ENCODE data around the gene ADNP2. TPM values are rescaled to one million over a fixed set of nuclear protein-coding genes. Genes with fewer than 3 reads are reported as not detected.

ADNP2 gene
- total and polyA plus RNA-seq, 2 experiments from 2014 or later = 19.3 to 66.4 TPM

DNA sequence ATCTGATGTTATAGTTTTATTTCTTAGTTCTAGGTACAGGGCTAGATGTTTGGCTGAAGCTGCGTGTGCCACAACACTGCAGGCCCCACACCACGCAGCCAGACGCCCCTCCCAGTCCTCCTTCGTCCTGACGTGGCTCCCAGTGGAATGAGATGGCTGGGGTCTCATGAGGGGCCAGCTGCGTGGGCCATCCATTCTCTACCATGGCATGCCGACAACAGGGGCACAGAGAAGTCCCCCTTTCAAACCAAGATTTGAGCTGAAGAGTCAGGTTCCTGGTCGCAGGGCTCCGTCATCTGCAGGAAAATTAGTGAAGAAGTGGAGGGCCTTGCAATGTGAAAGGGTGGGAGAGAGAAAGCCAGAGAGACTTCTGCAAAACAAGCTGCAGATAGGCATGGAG, 73.8 kb downstream of the ADNP2 start:
- Histone ChIP-seq H3K79me2 (replicated peaks; ENCODE audit: insufficient read depth) (no peaks in the 10 kb centered on the region), H4K20me1 (replicated peaks; ENCODE audit: insufficient read depth) (no peaks in the 10 kb centered on the region), H3K4me2 (no peak overlapping the region), H3F3A (replicated peaks; ENCODE audit: low read depth) (peaks cover 7% of the 10 kb centered on the region; the same call in 1 of the 2 replicates), H3K4me3 (no peak overlapping the region), H3K27ac (ENCODE audit: low read depth) (no peak overlapping the region), H3K4me1 (ENCODE audit: insufficient read depth) (no peaks in the 10 kb centered on the region), H3K36me3 (ENCODE audit: insufficient read depth) (no peaks in the 10 kb centered on the region), H2AFZ (no peak overlapping the region), H3K27me3 (ENCODE audit: insufficient read depth) (no peaks in the 10 kb centered on the region), H3K9me2 (ENCODE audit: insufficient read depth) (no peaks in the 10 kb centered on the region)
- ATAC-seq = no peak
- Mint-ChIP-seq H3K9me3 (peaks cover 13% of the 10 kb centered on the region), H3K27me3 (ENCODE audit: insufficient read depth, low read depth, poor library complexity) (peaks cover 9% of the 10 kb centered on the region), H3K36me3 (ENCODE audit: low read depth) (peaks cover 3% of the 10 kb centered on the region; the same call in 1 of the 3 replicates), H3K27ac (no peak overlapping the region; the same call in 1 of the 2 replicates), H3K4me1 (peaks cover 6% of the 10 kb centered on the region; the same call in 2 of the 3 replicates), H3K4me3 (no peak overlapping the region)
- no peak for DNase-seq (ENCODE audit: low spot score)
- no peak for TF ChIP-seq ZNF114 (CRISPR knock-in tag; IDR thresholded peaks at IDR 0.05)
- TF ChIP-seq POLR2AphosphoS5 (IDR thresholded peaks at IDR 0.05; ENCODE audit: low read depth) = no peak
- no peak for TF ChIP-seq ZNF331 (CRISPR knock-in tag; IDR thresholded peaks at IDR 0.05; ENCODE audit: low read depth)

DNA sequence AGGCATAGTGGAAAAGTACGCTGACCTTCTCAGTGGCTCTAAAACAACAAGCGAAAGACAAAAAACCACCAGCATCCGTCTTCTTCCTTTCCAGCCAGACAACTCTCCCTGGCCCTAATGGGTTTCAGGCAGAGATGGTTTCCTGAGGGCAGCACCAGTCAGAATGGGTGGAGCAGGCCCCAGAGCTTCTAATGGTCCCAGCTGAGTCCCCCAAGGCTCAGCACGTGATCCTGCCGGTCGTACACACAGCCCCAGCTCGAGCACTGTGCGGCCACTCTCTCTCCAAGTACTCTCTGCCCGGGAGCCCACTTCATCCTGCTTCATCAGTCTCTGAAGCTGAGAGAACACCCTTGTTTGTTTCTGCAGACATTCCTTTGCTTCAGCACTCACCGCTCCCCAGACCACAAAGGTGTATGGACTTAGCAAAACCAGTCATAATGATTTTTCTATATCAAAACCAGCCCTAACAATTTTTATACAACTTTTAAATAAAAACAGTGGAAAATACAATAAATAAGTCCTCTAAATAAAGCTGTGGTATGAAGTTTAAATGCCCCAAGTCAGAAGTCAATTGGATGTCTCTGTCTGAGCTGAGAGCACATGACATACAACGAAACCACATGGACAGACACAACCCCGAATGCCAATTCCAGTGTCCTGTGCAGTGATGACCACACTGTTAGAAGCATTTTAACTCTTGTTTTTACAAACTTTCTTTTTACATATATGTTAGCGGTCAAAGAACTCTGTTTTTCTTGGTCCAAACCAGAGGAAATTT, 74.4 kb downstream of the ADNP2 start:
- no peaks in the 10 kb centered on the region for H3K36me3 ChIP-seq (ENCODE audit: insufficient read depth)
- no peak for ATAC-seq
- H3K4me2 ChIP-seq = no peak overlapping the region
- no peaks in the 10 kb centered on the region for H3K4me1 ChIP-seq (ENCODE audit: insufficient read depth)
- H4K20me1 ChIP-seq (replicated peaks; ENCODE audit: insufficient read depth) = no peaks in the 10 kb centered on the region
- no peak for DNase-seq (ENCODE audit: low spot score)
- peaks cover 13% of the 10 kb centered on the region for H3K9me3 Mint-ChIP-seq
- H3K4me1 Mint-ChIP-seq = peaks cover 6% of the 10 kb centered on the region; the same call in 2 of the 3 replicates
- H3K9me2 ChIP-seq (ENCODE audit: insufficient read depth) = no peaks in the 10 kb centered on the region
- no peak overlapping the region for H3K4me3 Mint-ChIP-seq
- no peak overlapping the region for H3K27ac ChIP-seq (ENCODE audit: low read depth)
- peaks cover 7% of the 10 kb centered on the region; the same call in 1 of the 2 replicates for H3F3A ChIP-seq (replicated peaks; ENCODE audit: low read depth)
- H3K79me2 ChIP-seq (replicated peaks; ENCODE audit: insufficient read depth) = no peaks in the 10 kb centered on the region
- H3K27me3 Mint-ChIP-seq (ENCODE audit: insufficient read depth, low read depth, poor library complexity) = peaks cover 9% of the 10 kb centered on the region
- H2AFZ ChIP-seq = no peak overlapping the region
- H3K36me3 Mint-ChIP-seq (ENCODE audit: low read depth) = peaks cover 3% of the 10 kb centered on the region; the same call in 1 of the 3 replicates
- no peak overlapping the region; the same call in 1 of the 2 replicates for H3K27ac Mint-ChIP-seq
- no peaks in the 10 kb centered on the region for H3K27me3 ChIP-seq (ENCODE audit: insufficient read depth)
- no peak overlapping the region for H3K4me3 ChIP-seq
- TF ChIP-seq, protein P1, sequence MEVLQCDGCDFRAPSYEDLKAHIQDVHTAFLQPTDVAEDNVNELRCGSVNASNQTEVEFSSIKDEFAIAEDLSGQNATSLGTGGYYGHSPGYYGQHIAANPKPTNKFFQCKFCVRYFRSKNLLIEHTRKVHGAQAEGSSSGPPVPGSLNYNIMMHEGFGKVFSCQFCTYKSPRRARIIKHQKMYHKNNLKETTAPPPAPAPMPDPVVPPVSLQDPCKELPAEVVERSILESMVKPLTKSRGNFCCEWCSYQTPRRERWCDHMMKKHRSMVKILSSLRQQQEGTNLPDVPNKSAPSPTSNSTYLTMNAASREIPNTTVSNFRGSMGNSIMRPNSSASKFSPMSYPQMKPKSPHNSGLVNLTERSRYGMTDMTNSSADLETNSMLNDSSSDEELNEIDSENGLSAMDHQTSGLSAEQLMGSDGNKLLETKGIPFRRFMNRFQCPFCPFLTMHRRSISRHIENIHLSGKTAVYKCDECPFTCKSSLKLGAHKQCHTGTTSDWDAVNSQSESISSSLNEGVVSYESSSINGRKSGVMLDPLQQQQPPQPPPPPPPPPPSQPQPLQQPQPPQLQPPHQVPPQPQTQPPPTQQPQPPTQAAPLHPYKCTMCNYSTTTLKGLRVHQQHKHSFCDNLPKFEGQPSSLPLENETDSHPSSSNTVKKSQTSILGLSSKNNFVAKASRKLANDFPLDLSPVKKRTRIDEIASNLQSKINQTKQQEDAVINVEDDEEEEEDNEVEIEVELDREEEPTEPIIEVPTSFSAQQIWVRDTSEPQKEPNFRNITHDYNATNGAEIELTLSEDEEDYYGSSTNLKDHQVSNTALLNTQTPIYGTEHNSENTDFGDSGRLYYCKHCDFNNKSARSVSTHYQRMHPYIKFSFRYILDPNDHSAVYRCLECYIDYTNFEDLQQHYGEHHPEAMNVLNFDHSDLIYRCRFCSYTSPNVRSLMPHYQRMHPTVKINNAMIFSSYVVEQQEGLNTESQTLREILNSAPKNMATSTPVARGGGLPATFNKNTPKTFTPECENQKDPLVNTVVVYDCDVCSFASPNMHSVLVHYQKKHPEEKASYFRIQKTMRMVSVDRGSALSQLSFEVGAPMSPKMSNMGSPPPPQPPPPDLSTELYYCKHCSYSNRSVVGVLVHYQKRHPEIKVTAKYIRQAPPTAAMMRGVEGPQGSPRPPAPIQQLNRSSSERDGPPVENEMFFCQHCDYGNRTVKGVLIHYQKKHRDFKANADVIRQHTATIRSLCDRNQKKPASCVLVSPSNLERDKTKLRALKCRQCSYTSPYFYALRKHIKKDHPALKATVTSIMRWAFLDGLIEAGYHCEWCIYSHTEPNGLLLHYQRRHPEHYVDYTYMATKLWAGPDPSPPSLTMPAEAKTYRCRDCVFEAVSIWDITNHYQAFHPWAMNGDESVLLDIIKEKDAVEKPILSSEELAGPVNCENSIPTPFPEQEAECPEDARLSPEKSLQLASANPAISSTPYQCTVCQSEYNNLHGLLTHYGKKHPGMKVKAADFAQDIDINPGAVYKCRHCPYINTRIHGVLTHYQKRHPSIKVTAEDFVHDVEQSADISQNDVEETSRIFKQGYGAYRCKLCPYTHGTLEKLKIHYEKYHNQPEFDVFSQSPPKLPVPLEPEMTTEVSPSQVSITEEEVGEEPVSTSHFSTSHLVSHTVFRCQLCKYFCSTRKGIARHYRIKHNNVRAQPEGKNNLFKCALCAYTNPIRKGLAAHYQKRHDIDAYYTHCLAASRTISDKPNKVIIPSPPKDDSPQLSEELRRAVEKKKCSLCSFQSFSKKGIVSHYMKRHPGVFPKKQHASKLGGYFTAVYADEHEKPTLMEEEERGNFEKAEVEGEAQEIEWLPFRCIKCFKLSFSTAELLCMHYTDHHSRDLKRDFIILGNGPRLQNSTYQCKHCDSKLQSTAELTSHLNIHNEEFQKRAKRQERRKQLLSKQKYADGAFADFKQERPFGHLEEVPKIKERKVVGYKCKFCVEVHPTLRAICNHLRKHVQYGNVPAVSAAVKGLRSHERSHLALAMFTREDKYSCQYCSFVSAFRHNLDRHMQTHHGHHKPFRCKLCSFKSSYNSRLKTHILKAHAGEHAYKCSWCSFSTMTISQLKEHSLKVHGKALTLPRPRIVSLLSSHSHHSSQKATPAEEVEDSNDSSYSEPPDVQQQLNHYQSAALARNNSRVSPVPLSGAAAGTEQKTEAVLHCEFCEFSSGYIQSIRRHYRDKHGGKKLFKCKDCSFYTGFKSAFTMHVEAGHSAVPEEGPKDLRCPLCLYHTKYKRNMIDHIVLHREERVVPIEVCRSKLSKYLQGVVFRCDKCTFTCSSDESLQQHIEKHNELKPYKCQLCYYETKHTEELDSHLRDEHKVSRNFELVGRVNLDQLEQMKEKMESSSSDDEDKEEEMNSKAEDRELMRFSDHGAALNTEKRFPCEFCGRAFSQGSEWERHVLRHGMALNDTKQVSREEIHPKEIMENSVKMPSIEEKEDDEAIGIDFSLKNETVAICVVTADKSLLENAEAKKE (CRISPR knock-in tag; IDR thresholded peaks at IDR 0.05) = no peak
- TF ChIP-seq CREB1 (CRISPR knock-in tag; IDR thresholded peaks at IDR 0.05; ENCODE audit: low read depth) (no peak), ZNF114 (CRISPR knock-in tag; IDR thresholded peaks at IDR 0.05) (no peak), NANOG (IDR thresholded peaks at IDR 0.05; ENCODE audit: borderline replicate concordance) (no peak)
- TF ChIP-seq, protein P2, sequence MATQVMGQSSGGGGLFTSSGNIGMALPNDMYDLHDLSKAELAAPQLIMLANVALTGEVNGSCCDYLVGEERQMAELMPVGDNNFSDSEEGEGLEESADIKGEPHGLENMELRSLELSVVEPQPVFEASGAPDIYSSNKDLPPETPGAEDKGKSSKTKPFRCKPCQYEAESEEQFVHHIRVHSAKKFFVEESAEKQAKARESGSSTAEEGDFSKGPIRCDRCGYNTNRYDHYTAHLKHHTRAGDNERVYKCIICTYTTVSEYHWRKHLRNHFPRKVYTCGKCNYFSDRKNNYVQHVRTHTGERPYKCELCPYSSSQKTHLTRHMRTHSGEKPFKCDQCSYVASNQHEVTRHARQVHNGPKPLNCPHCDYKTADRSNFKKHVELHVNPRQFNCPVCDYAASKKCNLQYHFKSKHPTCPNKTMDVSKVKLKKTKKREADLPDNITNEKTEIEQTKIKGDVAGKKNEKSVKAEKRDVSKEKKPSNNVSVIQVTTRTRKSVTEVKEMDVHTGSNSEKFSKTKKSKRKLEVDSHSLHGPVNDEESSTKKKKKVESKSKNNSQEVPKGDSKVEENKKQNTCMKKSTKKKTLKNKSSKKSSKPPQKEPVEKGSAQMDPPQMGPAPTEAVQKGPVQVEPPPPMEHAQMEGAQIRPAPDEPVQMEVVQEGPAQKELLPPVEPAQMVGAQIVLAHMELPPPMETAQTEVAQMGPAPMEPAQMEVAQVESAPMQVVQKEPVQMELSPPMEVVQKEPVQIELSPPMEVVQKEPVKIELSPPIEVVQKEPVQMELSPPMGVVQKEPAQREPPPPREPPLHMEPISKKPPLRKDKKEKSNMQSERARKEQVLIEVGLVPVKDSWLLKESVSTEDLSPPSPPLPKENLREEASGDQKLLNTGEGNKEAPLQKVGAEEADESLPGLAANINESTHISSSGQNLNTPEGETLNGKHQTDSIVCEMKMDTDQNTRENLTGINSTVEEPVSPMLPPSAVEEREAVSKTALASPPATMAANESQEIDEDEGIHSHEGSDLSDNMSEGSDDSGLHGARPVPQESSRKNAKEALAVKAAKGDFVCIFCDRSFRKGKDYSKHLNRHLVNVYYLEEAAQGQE (IDR thresholded peaks at IDR 0.05; ENCODE audit: unreplicated experiment) = no peak
- TF ChIP-seq, protein P3, sequence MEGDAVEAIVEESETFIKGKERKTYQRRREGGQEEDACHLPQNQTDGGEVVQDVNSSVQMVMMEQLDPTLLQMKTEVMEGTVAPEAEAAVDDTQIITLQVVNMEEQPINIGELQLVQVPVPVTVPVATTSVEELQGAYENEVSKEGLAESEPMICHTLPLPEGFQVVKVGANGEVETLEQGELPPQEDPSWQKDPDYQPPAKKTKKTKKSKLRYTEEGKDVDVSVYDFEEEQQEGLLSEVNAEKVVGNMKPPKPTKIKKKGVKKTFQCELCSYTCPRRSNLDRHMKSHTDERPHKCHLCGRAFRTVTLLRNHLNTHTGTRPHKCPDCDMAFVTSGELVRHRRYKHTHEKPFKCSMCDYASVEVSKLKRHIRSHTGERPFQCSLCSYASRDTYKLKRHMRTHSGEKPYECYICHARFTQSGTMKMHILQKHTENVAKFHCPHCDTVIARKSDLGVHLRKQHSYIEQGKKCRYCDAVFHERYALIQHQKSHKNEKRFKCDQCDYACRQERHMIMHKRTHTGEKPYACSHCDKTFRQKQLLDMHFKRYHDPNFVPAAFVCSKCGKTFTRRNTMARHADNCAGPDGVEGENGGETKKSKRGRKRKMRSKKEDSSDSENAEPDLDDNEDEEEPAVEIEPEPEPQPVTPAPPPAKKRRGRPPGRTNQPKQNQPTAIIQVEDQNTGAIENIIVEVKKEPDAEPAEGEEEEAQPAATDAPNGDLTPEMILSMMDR (conservative IDR thresholded peaks at IDR 0.05; ENCODE audit: low read depth in 2 of 2) = no peak

Data from GM23338 (cell line).